Measurements from ENCODE around the gene OBSL1.

OBSL1 gene

DNA sequence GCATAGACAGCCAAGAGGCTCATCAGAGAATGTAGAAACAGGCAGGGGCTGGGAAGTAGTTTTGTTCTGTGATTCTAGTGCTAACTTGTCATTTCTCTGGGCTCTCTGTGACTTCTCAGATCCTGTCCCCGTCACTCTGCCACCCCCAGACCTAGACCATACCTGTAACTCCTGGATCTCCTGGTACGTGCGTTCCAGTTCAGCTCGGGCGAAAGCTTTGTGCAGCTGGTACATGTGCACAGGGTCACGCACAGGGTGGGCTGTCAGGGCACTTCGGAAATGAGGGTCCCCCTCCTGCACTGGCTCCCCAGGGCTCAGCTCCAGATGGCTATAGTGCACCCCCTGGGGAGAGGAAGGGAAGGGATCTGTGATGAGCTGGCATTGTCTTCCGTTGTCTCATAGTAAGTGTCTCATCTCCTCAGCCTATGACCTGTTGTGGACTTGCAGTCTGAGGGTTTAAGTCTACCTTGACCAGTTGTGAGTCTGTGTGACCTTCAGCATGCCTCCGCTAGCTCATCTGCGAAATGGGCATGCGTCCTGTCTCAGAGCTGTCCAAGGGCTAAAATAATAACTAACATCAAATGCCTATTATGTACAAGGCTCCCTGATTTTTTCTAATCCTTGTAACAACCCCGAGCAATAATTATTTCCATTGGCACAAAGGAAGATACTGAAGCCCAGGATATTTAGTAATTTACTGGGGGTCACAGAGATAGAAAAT lies 30.4 kb downstream of the OBSL1 start:
- Histone ChIP-seq H3K27me3 (no peaks in the 10 kb centered on the region), H3K9me3 (no peaks in the 10 kb centered on the region), H3K36me3 (peaks cover 26% of the 10 kb centered on the region), H3K4me1 (no peaks in the 10 kb centered on the region; the same call in none of the 2 replicates), H3K4me3 (ENCODE audit: low read depth, low read length) (no peak overlapping the region)
- no peak for DNase-seq
- TF ChIP-seq, protein P1, sequence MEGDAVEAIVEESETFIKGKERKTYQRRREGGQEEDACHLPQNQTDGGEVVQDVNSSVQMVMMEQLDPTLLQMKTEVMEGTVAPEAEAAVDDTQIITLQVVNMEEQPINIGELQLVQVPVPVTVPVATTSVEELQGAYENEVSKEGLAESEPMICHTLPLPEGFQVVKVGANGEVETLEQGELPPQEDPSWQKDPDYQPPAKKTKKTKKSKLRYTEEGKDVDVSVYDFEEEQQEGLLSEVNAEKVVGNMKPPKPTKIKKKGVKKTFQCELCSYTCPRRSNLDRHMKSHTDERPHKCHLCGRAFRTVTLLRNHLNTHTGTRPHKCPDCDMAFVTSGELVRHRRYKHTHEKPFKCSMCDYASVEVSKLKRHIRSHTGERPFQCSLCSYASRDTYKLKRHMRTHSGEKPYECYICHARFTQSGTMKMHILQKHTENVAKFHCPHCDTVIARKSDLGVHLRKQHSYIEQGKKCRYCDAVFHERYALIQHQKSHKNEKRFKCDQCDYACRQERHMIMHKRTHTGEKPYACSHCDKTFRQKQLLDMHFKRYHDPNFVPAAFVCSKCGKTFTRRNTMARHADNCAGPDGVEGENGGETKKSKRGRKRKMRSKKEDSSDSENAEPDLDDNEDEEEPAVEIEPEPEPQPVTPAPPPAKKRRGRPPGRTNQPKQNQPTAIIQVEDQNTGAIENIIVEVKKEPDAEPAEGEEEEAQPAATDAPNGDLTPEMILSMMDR (IDR thresholded peaks at IDR 0.05; ENCODE audit: low read depth, low read length) = no peak

DNA sequence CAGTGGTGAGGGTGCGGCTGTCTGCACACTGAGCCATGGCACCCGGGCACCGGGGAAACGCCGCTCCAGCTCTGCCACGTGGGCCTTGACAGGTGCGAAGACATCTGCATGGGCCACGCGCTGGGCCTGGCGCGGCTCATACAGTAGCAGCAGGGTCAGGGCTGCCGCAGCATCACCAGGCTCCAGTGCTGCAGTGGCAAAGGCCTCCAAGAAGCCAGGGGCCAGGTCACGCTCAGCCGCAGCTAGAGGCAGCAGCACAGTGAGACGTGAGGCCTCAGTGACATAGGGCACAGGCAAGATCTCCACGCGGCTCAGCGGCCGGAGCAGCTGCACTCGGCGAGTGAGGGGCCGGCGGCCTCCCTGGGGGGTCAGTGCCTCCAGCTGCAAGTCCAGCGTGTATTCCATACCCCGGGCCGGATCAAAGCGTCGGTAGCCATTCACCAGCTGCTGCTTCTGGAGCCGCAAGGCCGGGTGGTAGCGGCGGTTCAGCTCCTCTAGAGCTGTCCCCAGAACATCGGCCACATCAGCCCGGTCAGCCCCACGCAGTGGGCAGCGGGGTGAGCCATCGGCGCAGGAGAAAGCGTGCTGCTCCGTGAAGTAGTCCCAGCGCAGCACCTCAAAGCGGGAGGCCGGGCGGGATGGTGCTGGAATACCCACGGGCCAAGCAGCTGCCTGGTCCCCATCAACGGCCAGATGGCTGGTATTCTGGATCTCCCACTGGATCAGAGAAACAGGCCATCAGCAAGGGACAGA lies 31.2 kb downstream of the OBSL1 start:
- TF ChIP-seq, protein P1 (IDR thresholded peaks at IDR 0.05; ENCODE audit: low read depth, low read length) = no peak
- DNase-seq = no peak
- no peaks in the 10 kb centered on the region for H3K27me3 ChIP-seq
- H3K4me1 ChIP-seq = no peaks in the 10 kb centered on the region; the same call in none of the 2 replicates
- peaks cover 26% of the 10 kb centered on the region for H3K36me3 ChIP-seq
- H3K4me3 ChIP-seq (ENCODE audit: low read depth, low read length) = no peak overlapping the region
- H3K9me3 ChIP-seq = no peaks in the 10 kb centered on the region

DNA sequence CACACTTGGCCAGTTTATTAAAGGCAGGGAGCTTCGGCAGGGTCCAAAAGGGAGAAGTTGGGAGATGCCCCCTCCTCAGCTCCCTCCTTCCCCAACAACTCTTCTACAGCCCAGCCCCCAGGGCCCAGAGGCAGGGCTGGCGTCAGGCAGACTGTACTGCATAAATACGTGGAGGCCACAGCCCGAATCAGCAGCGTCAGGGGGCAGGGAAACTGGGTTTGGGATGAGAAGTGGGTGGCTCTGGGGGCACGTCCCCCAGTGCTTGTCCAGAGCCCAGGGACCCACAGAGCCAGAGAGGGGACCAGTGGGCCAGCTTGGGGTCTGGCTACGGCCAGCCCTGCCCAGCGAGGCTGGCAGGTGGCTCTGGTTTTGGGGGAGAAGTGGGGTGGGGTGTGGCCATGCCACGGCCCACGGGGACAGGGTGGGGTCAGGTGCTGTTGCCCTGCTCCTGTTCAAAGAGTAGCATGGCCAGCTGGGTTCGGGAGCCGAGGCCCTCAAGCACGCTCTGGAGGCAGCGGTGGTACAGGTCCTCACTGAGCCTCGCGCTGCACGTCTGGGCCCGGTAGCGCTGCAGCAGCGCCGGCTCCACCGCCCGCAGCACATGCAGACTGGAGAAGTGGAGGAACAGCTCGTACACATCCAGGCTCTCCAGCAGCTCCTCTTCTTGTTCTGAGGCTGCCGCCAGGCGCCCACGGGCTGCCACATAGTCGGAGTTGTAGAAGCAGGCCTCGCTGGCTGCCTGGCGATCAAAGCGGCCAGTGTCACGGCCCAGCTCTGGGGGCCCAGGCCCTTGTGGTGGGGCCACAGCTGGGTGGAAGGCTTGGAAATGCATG lies 32.2 kb downstream of the OBSL1 start:
- TF ChIP-seq, protein P1 (IDR thresholded peaks at IDR 0.05; ENCODE audit: low read depth, low read length) = no peak

DNA sequence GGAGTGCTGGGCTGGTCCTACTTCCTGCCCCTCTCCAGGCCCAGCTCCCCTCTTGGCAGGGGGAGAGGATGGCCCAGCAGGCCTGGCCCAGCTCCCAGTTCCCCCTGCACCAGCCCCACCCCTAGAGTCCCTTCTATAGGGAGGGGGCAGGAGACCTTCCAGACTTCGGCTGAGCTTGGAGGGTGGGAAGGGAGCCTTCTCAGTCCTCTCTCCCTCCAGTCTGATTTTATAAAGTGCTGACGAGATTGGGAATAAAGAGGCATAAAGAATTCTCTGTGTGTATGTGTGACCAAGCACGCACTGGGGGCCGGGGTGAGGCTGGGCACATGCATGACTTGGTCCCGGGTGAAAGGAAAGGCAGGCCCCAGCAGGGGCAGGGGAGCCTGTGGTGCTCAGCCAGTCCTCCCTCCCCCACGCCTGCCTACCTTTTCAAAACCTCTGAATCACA lies 32.8 kb downstream of the OBSL1 start:
- no peak for DNase-seq
- H3K9me3 ChIP-seq = no peaks in the 10 kb centered on the region
- peaks cover 26% of the 10 kb centered on the region for H3K36me3 ChIP-seq
- no peaks in the 10 kb centered on the region; the same call in none of the 2 replicates for H3K4me1 ChIP-seq
- no peak overlapping the region for H3K4me3 ChIP-seq (ENCODE audit: low read depth, low read length)
- no peaks in the 10 kb centered on the region for H3K27me3 ChIP-seq
- TF ChIP-seq, protein P1 (IDR thresholded peaks at IDR 0.05; ENCODE audit: low read depth, low read length) = no peak

More for the DNA sequence above, 32.2 kb downstream of the OBSL1 start:
- H3K27me3 ChIP-seq = no peaks in the 10 kb centered on the region
- peaks cover 26% of the 10 kb centered on the region for H3K36me3 ChIP-seq
- H3K4me1 ChIP-seq = no peaks in the 10 kb centered on the region; the same call in none of the 2 replicates
- no peaks in the 10 kb centered on the region for H3K9me3 ChIP-seq
- DNase-seq = no peak
- H3K4me3 ChIP-seq (ENCODE audit: low read depth, low read length) = no peak overlapping the region

DNA sequence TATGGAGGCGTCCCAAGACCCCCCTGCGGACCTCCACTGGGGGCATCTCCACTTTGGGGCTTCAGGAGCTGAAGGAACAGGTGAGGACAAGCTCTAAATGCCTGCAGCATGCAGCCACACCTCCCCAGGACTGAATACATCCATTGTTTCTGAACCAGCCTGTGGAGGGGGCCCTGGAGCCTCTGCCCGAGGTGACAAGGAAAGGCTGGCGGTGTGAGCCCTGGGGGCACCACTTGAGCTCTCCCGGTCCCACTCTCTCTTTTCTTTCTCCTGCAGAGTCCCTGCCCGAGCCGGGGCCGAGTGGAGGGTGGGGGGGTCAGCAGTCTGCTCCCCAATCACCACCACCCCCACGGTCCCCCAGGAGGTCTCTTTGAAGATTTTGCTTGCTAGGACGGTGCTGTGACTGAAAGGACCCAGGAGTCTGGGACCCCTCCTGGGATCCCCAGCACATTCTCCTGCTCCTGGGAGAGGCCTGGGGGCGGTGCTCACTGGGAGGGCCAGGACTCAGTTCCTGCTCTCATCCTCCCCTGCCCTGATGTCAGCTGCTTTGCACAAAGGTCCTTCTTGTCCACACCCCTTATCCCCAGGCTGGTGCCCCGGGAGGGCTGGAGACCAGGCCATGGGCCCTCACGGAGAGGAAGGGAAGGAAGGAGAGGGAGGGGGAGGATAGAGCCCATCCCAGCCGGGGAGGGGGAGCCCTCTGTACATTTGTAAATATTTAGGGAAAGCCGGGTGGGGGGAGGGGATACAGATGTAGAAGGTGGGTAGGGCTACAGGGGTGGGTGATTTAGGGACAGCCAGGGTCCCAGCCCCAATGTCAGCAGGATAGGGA lies 33.5 kb downstream of the OBSL1 start:
- TF ChIP-seq, protein P1 (IDR thresholded peaks at IDR 0.05; ENCODE audit: low read depth, low read length) = no peak
- Histone ChIP-seq H3K27me3 (no peaks in the 10 kb centered on the region), H3K4me3 (ENCODE audit: low read depth, low read length) (no peak overlapping the region), H3K9me3 (no peaks in the 10 kb centered on the region), H3K36me3 (peaks cover 26% of the 10 kb centered on the region), H3K4me1 (no peaks in the 10 kb centered on the region; the same call in none of the 2 replicates)
- DNase-seq = no peak
